ENCODE results near the gene NFYC. TPM values are rescaled to one million over a fixed set of nuclear protein-coding genes. Genes with fewer than 3 reads are reported as not detected.

NFYC gene
- total RNA-seq, 1 donor from 2014 or later: 40.8 TPM

- ATAC-seq: no peak
These were observed 107.1 kb downstream of the NFYC start for GRCh38 chr1:40798366-40799281.

DNA sequence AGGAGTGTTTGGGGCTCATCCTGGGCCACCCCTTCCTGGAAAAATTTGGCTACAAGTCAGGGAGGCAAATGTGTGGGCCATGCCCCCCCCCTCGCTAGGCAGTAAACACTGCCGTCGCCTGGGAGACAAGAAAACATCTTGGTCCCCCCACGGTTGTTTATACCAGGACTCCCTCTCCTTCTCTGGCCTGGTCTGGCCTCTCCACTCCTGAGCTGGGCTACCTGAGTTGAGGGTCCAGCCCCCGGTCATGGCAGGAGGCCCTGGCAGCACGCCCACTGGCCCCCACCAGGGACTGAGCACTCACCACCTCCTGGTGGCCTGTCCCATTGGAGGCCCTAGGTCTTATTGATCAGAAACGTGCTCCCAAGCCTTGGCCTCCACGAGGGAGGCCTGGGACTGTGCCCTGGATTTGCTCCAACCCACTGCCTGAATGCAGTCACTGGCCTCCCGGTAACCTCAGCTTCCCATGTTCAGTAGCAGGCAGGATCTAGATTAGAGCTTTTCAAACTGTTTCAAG, 107.9 kb downstream of the NFYC start:
- ATAC-seq: no peak

DNA sequence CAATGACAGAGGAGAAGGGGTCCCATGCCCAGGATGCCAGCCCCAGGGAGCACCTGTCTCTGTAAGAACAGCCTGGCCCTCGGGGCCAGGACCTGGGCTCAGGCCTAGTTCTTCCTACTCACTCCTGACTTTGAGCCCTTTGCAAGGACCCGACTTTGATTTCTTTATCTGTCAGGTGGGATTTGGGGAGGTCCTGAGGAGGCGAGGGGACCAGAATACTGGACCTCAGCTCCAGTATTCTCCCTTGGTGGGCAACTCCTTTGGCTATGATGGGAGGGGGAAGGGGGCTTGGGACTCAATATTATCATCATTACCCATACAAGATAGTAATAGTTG, 110.2 kb downstream of the NFYC start:
- no peak for ATAC-seq

GRCh38 chr1:40802078-40802741, 110.7 kb downstream of the NFYC start:
- peak; percentile 88 for ATAC-seq

DNA sequence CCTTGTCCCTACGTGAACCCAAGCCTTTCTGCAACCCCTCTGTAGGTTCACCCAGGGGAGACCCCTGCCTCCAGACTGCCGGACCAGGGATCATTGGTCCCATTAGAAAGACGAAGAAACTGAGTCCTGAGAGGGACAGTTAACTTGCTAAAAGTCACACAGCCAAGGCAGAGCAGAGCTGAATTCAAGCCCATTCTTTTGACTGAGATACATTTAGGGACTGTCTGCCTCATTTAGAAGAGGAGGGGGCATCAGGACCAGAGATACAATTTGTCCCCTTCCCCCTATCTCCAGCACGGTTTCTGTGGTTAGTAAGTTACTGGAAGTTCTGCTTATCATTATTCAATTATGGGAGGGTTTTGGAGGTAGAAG, 111.2 kb downstream of the NFYC start:
- no peak for ATAC-seq

- ATAC-seq: no peak
These were observed 111.9 kb downstream of the NFYC start for GRCh38 chr1:40803447-40803846.

DNA sequence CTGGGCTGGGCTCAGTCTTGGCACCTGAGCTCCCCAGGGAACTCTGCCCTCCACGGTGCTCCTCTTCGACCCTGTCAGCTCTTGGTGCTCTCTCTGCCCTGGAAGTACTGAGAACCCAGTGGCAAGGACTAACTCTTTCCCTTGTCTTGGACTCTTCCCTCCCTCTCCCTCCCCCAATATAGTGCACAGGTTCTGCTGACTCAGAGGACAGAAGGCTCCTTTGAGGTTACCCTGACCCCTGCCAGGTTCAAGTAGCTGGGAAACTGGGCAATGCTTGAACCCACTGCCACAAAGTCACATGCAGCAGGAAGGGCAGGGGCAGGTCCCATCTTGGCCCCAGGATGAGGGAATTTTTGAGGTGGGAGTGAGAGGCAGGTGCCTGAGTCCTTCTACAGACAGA, 112.4 kb downstream of the NFYC start:
- ATAC-seq: no peak

DNA sequence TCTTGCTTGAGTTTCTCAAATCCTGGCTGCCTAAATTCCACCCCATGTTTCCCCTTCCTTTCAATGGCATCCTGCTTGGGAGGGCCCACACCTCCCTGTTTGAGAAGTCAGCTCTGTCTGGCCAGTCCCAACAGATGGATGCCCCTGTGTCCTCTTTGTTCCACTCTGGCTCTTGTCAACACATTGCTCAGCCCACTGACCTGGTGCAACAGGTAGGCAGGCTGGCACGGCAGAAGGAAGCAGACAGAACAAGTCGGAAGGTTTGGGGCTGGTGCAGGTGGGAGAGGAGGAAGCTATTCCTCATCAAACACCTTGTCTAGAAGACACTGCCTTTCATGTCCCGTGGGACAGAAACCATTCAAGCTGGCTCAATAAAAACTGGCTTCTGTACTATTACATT, 114.7 kb downstream of the NFYC start:
- no peak for ATAC-seq

GRCh38 chr1:40806731-40807695, 115.5 kb downstream of the NFYC start:
- ATAC-seq: no peak

GRCh38 chr1:40808002-40808401, 116.5 kb downstream of the NFYC start:
- no peak for ATAC-seq

- no peak for ATAC-seq
These were observed 116.9 kb downstream of the NFYC start for GRCh38 chr1:40808444-40808843.

- no peak for ATAC-seq
These were observed 117.4 kb downstream of the NFYC start for GRCh38 chr1:40808909-40809308.

- no peak for ATAC-seq
These were observed 119.4 kb downstream of the NFYC start for GRCh38 chr1:40810927-40811326.

DNA sequence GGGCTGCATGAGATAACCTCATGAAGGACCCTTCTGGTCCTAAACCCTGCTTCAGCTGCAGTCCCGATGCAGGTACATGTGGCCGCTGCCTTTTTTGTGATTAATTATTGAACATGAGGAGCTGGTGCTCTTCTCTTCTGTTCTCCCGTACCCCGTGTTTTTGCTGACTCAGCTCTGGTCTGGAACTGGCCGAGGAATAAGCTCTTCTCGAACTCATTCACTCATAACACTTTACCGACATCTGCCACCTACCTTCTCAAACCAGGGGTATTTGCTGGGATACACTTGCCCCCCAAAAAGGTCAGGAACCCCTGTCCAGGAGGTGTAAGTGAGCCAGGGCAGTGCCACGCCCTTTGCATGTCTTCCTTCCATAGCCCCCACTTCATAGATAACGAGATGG, 123.9 kb downstream of the NFYC start:
- no peak for ATAC-seq

DNA sequence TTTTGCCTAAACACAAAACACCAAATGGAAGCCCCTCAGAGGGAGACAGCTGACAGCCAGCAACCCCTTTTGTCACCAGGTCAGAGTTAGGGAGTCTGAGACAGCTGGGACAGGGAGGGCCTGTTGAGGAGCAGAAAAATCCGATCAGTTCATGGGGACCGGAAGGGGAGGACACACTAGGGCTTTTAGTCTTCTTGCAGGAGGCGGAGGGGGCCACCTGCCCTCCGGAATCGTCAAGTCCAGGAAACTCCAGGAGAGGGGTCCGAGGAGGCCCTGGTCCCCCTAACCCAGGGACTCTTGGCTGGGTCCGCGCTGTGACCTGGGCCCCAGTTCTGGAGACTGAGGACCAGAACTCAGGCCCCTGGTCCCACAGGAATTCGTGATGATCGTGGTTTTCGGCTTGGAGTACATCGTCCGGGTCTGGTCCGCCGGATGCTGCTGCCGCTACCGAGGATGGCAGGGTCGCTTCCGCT, 126.3 kb downstream of the NFYC start:
- no peak for ATAC-seq

DNA sequence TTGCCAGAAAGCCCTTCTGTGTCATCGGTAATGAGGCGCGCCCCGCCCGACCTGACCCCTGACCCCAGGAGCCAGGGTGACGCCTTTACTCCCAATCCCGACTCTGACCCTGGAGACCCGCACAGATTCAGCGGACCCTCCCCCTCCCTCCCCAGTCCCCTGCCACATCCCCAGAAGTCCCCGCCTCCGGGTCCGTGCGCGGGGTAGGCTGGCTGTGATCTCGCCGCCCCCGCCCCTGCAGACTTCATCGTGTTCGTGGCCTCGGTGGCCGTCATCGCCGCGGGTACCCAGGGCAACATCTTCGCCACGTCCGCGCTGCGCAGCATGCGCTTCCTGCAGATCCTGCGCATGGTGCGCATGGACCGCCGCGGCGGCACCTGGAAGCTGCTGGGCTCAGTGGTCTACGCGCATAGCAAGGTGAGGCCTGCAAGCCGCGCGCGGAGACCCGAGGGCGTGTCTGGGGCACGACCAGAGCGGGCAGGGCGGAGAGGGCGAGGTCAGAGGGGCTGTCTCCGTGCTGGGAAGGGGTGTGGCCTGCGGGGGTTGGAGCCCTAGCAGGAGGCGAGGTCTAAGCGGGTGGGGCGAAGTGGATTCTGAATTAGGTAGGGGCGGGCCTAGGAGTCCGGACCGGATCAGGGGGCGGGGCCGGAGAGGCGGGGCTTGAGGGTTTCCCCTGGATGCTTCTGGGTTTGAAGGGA, 126.9 kb downstream of the NFYC start:
- ATAC-seq: peak; percentile 90

DNA sequence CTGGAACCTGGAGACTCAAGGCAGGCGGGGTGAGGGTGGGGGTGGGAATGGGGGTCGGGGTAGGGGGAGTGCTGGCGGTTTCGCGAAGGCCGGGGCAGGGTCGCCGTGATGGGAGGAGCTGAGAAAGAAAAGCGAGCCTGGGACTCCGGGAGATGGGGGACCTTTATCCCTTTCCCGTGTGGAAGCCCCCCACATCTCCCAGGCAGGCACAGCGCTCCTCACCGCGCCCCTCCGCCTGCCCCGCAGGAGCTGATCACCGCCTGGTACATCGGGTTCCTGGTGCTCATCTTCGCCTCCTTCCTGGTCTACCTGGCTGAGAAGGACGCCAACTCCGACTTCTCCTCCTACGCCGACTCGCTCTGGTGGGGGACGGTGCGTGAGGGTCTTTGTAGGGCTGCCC, 127.6 kb downstream of the NFYC start:
- ATAC-seq: no peak

DNA sequence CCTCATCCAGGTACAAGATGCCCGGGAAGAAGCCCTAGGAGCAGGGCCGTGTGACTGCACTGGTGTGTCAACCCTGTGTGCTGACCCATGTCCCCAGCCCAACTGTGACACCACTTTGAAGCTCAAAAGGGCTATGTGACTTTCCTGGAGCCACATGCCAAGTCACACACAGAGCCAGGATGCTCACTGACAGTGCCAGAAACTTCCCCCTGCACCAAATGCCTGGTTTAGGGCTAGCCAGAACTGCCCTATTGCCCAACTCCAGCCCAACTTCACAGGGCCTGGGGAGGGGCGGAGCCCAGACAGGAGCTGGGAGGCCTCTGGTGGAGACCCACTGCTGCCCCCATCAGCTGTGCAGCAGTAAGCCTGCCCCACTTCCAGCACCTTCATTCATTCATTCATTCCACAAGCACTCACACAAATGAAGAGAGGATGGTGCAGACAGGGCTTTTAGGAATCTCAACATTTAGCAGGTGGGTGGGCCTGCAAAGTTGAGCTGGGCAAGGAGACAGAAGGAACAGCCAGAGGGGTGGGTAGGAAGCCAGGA, 128.8 kb downstream of the NFYC start:
- ATAC-seq: no peak

All from esophagus mucosa (tissue), 1 donor.